Right lobe of liver (tissue), 4 donors: ENCODE measurements around the gene LRRC72.

ENCODE experiments used
- POLR2A ChIP-seq: fragments of 450-650 bp; IDR thresholded peaks from one replicate; pipeline ENCODE4 v1.6.1; 2017; ENCODE audit warnings: antibody characterized with exemption, mild to moderate bottlenecking
- TF ChIP-seq, protein P1 (sequence below), 4 donors: fragments of 200-600 bp in 3 of 4; fragments of 450-650 bp in 1 of 4; IDR thresholded peaks; one replicate each; pipeline versions ENCODE4 v1.5.1 to v1.8.0; 2016 to 2022; ENCODE audit warnings: antibody characterized with exemption in 4 of 4, mild to moderate bottlenecking in 2 of 4
- donor health status: DM: no; HTN: no; CAD: no.
- donor health status: DM: no; HTN: no; CAD: no.
- donor health status: DM: no; HTN: yes; CAD: no.

DNA sequence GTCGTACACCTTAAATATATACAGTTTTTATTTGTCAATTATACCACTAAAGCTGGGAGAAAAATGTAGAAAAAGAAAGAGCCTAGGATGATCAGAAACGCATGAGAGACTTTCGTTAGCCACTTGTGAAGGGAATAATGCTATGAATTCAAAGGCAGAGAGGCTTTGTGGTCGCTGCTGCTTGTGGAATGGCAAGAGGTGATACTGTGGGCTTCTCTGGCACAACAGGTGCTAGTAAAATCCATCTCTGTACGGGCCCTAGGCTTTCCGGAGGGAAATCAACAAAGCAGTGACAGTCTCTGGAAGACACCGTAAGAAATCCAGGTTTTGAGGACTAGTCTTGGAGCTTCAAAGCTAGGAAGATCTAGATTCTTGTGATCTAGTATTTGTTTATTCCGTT, 52.6 kb downstream of the LRRC72 start:
- TF ChIP-seq, protein P1, sequence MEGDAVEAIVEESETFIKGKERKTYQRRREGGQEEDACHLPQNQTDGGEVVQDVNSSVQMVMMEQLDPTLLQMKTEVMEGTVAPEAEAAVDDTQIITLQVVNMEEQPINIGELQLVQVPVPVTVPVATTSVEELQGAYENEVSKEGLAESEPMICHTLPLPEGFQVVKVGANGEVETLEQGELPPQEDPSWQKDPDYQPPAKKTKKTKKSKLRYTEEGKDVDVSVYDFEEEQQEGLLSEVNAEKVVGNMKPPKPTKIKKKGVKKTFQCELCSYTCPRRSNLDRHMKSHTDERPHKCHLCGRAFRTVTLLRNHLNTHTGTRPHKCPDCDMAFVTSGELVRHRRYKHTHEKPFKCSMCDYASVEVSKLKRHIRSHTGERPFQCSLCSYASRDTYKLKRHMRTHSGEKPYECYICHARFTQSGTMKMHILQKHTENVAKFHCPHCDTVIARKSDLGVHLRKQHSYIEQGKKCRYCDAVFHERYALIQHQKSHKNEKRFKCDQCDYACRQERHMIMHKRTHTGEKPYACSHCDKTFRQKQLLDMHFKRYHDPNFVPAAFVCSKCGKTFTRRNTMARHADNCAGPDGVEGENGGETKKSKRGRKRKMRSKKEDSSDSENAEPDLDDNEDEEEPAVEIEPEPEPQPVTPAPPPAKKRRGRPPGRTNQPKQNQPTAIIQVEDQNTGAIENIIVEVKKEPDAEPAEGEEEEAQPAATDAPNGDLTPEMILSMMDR (IDR thresholded peaks at IDR 0.05): no peak
- no peak for TF ChIP-seq POLR2A
